Trophoblast cell (in vitro differentiated cells and primary cell): ENCODE data around the gene PARD3B.
"Not testable (repeated sequence)": the region's sequence is repeated elsewhere in the genome, so short reads cannot be mapped to it uniquely, and the experiment has no call there.

Experiments used
- DNase-seq, 2 donors: peaks; one replicate each; pipeline ENCODE4 v3.0.0-alpha.2; 2016
- H2AFZ ChIP-seq: 2 replicates; pipeline ENCODE4 v1.6.1; 2013; ENCODE audit warnings: low read length, moderate library complexity, mild to moderate bottlenecking; ENCODE audit not compliant: insufficient read depth, poor library complexity
- H2AK5ac ChIP-seq: 2 replicates; pipeline ENCODE4 v1.6.1; 2013; ENCODE audit warnings: mild to moderate bottlenecking, low read length
- H2BK120ac ChIP-seq: 2 replicates; pipeline ENCODE4 v1.6.1; 2013; ENCODE audit warnings: low read length, mild to moderate bottlenecking, moderate library complexity; ENCODE audit not compliant: insufficient read depth, poor library complexity
- H2BK12ac ChIP-seq: 2 replicates; pipeline ENCODE4 v1.6.1; 2013; ENCODE audit warnings: mild to moderate bottlenecking, low read length, moderate library complexity
- H2BK5ac ChIP-seq: 2 replicates; pipeline ENCODE4 v1.6.1; 2013; ENCODE audit warnings: low read length, low read depth, moderate library complexity, mild to moderate bottlenecking; ENCODE audit not compliant: poor library complexity
- H3K14ac ChIP-seq: 2 replicates; pipeline ENCODE4 v1.6.1; 2013; ENCODE audit warnings: mild to moderate bottlenecking, low read length
- H3K18ac ChIP-seq: 2 replicates; pipeline ENCODE4 v1.6.1; 2013; ENCODE audit warnings: mild to moderate bottlenecking, low read length
- H3K23ac ChIP-seq: 2 replicates; pipeline ENCODE4 v1.6.1; 2013; ENCODE audit warnings: low read length
- H3K27ac ChIP-seq: 2 replicates; pipeline ENCODE4 v1.5.1; 2013; ENCODE audit warnings: low read depth, mild to moderate bottlenecking, inconsistent platforms, low read length, moderate library complexity
- H3K27me3 ChIP-seq: 2 replicates; pipeline ENCODE4 v1.6.1; 2013; ENCODE audit warnings: inconsistent platforms, mild to moderate bottlenecking, low read length, moderate library complexity; ENCODE audit not compliant: insufficient read depth
- H3K36me3 ChIP-seq, 2 experiments: 1 replicate in 1 of 2; 2 replicates in 1 of 2; pipeline ENCODE4 v1.6.1; 2013; ENCODE audit warnings: low read length in 2 of 2, mild to moderate bottlenecking in 2 of 2, moderate library complexity in 1 of 2; ENCODE audit not compliant: insufficient read depth in 2 of 2, control insufficient read depth in 1 of 2
- H3K4ac ChIP-seq: 2 replicates; pipeline ENCODE4 v1.6.1; 2013; ENCODE audit warnings: low read depth, mild to moderate bottlenecking, low read length, moderate library complexity
- H3K4me1 ChIP-seq, 2 experiments: 1 replicate in 1 of 2; 2 replicates in 1 of 2; pipeline ENCODE4 v1.6.1; 2013; ENCODE audit warnings: low read length in 2 of 2, mild to moderate bottlenecking in 2 of 2, moderate library complexity in 1 of 2; ENCODE audit not compliant: insufficient read depth in 2 of 2, control insufficient read depth in 1 of 2
- H3K4me2 ChIP-seq: 2 replicates; pipeline ENCODE4 v1.6.1; 2013; ENCODE audit warnings: inconsistent platforms, mild to moderate bottlenecking, low read length, moderate library complexity
- H3K4me3 ChIP-seq: 2 replicates; pipeline ENCODE4 v1.5.1; 2013; ENCODE audit warnings: mild to moderate bottlenecking, low read depth, low read length, inconsistent platforms
- H3K79me1 ChIP-seq: one replicate; pipeline ENCODE4 v1.6.1; 2013; ENCODE audit warnings: low read length
- H3K79me2 ChIP-seq: 2 replicates; pipeline ENCODE4 v1.6.1; 2013; ENCODE audit warnings: low read length, mild to moderate bottlenecking; ENCODE audit not compliant: control insufficient read depth, insufficient read depth, poor library complexity
- H3K9ac ChIP-seq: 2 replicates; pipeline ENCODE4 v1.6.1; 2013; ENCODE audit warnings: mild to moderate bottlenecking, low read length
- H3K9me3 ChIP-seq: 2 replicates; pipeline ENCODE4 v1.6.1; 2013; ENCODE audit warnings: low read depth, mild to moderate bottlenecking, control low read depth, inconsistent platforms, low read length; ENCODE audit not compliant: insufficient read depth
- H4K12ac ChIP-seq: 2 replicates; pipeline ENCODE4 v1.6.1; 2013; ENCODE audit warnings: low read depth, mild to moderate bottlenecking, low read length, moderate library complexity
- H4K8ac ChIP-seq: 2 replicates; pipeline ENCODE4 v1.6.1; 2013; ENCODE audit warnings: low read depth, mild to moderate bottlenecking, low read length, moderate library complexity
- H4K91ac ChIP-seq: one replicate; pipeline ENCODE4 v1.6.1; 2013; ENCODE audit warnings: low read depth, mild to moderate bottlenecking, low read length, moderate library complexity
- WGBS: extraction: QIAGEN DNeasy Blood & Tissue Kit; methylation state at CpG from one replicate; pipeline ENCODE4 v1.1.7; 2013; ENCODE audit warnings: missing lambda C conversion rate; ENCODE audit not compliant: insufficient read length, insufficient coverage; ENCODE audit errors: extremely low coverage; 5-methylcytosine and 5-hydroxymethylcytosine counted together

PARD3B gene

GRCh38 chr2:205493528-205493927, 948.3 kb downstream of the PARD3B start:
- not testable (repeated sequence) for H2AK5ac ChIP-seq, H3K18ac ChIP-seq, H3K4me1 ChIP-seq, H3K4me3 ChIP-seq, DNase-seq, H3K9ac ChIP-seq, H4K91ac ChIP-seq, H3K36me3 ChIP-seq, H3K23ac ChIP-seq, H3K4ac ChIP-seq, H4K8ac ChIP-seq, H4K12ac ChIP-seq, H2BK12ac ChIP-seq, H3K4me2 ChIP-seq, H3K79me1 ChIP-seq, H3K9me3 ChIP-seq, H2BK5ac ChIP-seq, H2AFZ ChIP-seq, H2BK120ac ChIP-seq, H3K79me2 ChIP-seq, H3K14ac ChIP-seq, H3K27ac ChIP-seq, H3K27me3 ChIP-seq
- WGBS: no CpG with 5 or more reads among the region's 2 CpGs

- no peak overlapping the region for H4K91ac ChIP-seq
- H3K79me2 ChIP-seq: no peaks in the 10 kb centered on the region
- H3K18ac ChIP-seq: no peak overlapping the region
- no peaks in the 10 kb centered on the region for H3K9me3 ChIP-seq
- H2BK12ac ChIP-seq: no peak overlapping the region
- no peak overlapping the region for H4K8ac ChIP-seq
- peak overlapping the region; percentile 33 for H2BK120ac ChIP-seq
- no peak overlapping the region for H3K4me2 ChIP-seq
- no peak overlapping the region for H3K14ac ChIP-seq
- no peak overlapping the region for H3K9ac ChIP-seq
- H3K4me3 ChIP-seq: no peak overlapping the region
- H3K27ac ChIP-seq: no peak overlapping the region
- no peaks in the 10 kb centered on the region for H3K27me3 ChIP-seq
- H2AFZ ChIP-seq: no peak overlapping the region
- H3K4me1 ChIP-seq: peaks cover 0 to 2% of the 10 kb centered on the region in 2 experiments
- no peak overlapping the region for H2BK5ac ChIP-seq
- H3K79me1 ChIP-seq: peaks cover 4% of the 10 kb centered on the region
- H3K4ac ChIP-seq: no peak overlapping the region
- no peaks in the 10 kb centered on the region for H3K36me3 ChIP-seq
- no peak overlapping the region for H4K12ac ChIP-seq
- no CpG with 5 or more reads among the region's 7 CpGs for WGBS
- H2AK5ac ChIP-seq: no peak overlapping the region
- DNase-seq: peak in 1 of 2 donors; percentile 7
- no peak overlapping the region for H3K23ac ChIP-seq
Measured at GRCh38 chr2:205494537-205495235, 949.4 kb downstream of the PARD3B start.

GRCh38 chr2:205495819-205496218, 950.5 kb downstream of the PARD3B start:
- no peak overlapping the region for H4K8ac ChIP-seq
- no peaks in the 10 kb centered on the region for H3K9me3 ChIP-seq
- no CpG with 5 or more reads among the region's 1 CpG for WGBS
- no peak overlapping the region for H2BK12ac ChIP-seq
- no peaks in the 10 kb centered on the region for H3K27me3 ChIP-seq
- no peaks in the 10 kb centered on the region for H3K79me2 ChIP-seq
- peak in 1 of 2 donors; percentile 1 for DNase-seq
- H3K14ac ChIP-seq: no peak overlapping the region
- H3K4me2 ChIP-seq: no peak overlapping the region
- no peak overlapping the region for H2AFZ ChIP-seq
- H3K23ac ChIP-seq: no peak overlapping the region
- no peak overlapping the region for H4K91ac ChIP-seq
- H2BK120ac ChIP-seq: no peak overlapping the region
- no peak overlapping the region for H3K27ac ChIP-seq
- H2AK5ac ChIP-seq: no peak overlapping the region
- no peak overlapping the region for H3K18ac ChIP-seq
- no peak overlapping the region for H3K4ac ChIP-seq
- no peaks in the 10 kb centered on the region for H3K36me3 ChIP-seq
- H3K4me3 ChIP-seq: no peak overlapping the region
- no peak overlapping the region for H3K9ac ChIP-seq
- H2BK5ac ChIP-seq: no peak overlapping the region
- peaks cover 0 to 2% of the 10 kb centered on the region in 2 experiments for H3K4me1 ChIP-seq
- no peak overlapping the region for H4K12ac ChIP-seq
- H3K79me1 ChIP-seq: peaks cover 4% of the 10 kb centered on the region

GRCh38 chr2:205496370-205496769, 951.1 kb downstream of the PARD3B start:
- Histone ChIP-seq H3K27me3 (no peaks in the 10 kb centered on the region), H3K23ac (no peak overlapping the region), H3K9me3 (no peaks in the 10 kb centered on the region), H2BK12ac (no peak overlapping the region), H3K14ac (no peak overlapping the region), H3K4me2 (no peak overlapping the region), H2AFZ (no peak overlapping the region), H3K4me3 (no peak overlapping the region), H3K79me2 (no peaks in the 10 kb centered on the region), H3K79me1 (peaks cover 4% of the 10 kb centered on the region), H3K36me3 (no peaks in the 10 kb centered on the region), H3K27ac (no peak overlapping the region), H3K18ac (no peak overlapping the region), H3K9ac (no peak overlapping the region), H4K8ac (no peak overlapping the region), H2BK5ac (no peak overlapping the region), H4K12ac (no peak overlapping the region), H2AK5ac (no peak overlapping the region), H4K91ac (no peak overlapping the region), H3K4ac (no peak overlapping the region), H2BK120ac (no peak overlapping the region), H3K4me1 (peaks cover 0 to 2% of the 10 kb centered on the region in 2 experiments)
- no CpG with 5 or more reads among the region's 1 CpG for WGBS
- no peak for DNase-seq
